GM19468 (cell line): Measurements from ENCODE around the gene AMN.
"Not testable (repeated sequence)": the region's sequence is repeated elsewhere in the genome, so short reads cannot be mapped to it uniquely, and the experiment has no call there.

Source experiments
- ATAC-seq: cut with Tn5 transposase; IDR thresholded peaks from one replicate; pipeline ENCODE4 v1.9.1; 2021; ENCODE audit warnings: mild to moderate bottlenecking, moderate library complexity, moderate number of reproducible peaks; ENCODE audit not compliant: unreplicated experiment; ENCODE audit errors: extremely low read depth

The AMN gene

GRCh38 chr14:102922490-102923200 lies at the start of gene AMN:
AMN (plus strand) TSS chr14:102922663; CDS start chr14:102922689, 26 bp downstream.
- ATAC-seq, result no peak

GRCh38 chr14:102873131-102873530 lies 49.3 kb upstream of the AMN start:
- no peak for ATAC-seq

GRCh38 chr14:102873546-102874061 lies 48.9 kb upstream of the AMN start:
- ATAC-seq, result no peak

- no peak for ATAC-seq
Measured at GRCh38 chr14:102875652-102876051, 46.8 kb upstream of the AMN start.

- ATAC-seq, result not testable (repeated sequence)
Measured at GRCh38 chr14:102877511-102877910, 45.0 kb upstream of the AMN start.

GRCh38 chr14:102878174-102878969 lies 44.1 kb upstream of the AMN start:
- no peak for ATAC-seq

GRCh38 chr14:102878970-102879460 lies 43.4 kb upstream of the AMN start:
- no peak for ATAC-seq

- no peak for ATAC-seq
Measured at GRCh38 chr14:102882226-102882906, 40.1 kb upstream of the AMN start.

- no peak for ATAC-seq
Measured at GRCh38 chr14:102883089-102883541, 39.3 kb upstream of the AMN start.

- no peak for ATAC-seq
Measured at GRCh38 chr14:102883554-102883953, 38.9 kb upstream of the AMN start.

GRCh38 chr14:102885737-102886447 lies 36.6 kb upstream of the AMN start:
- no peak for ATAC-seq

GRCh38 chr14:102888748-102889147 lies 33.7 kb upstream of the AMN start:
- ATAC-seq, result no peak

- ATAC-seq, result no peak
Measured at GRCh38 chr14:102889615-102890014, 32.8 kb upstream of the AMN start.

GRCh38 chr14:102891111-102891510 lies 31.4 kb upstream of the AMN start:
- no peak for ATAC-seq

GRCh38 chr14:102891556-102891955 lies 30.9 kb upstream of the AMN start:
- ATAC-seq, result no peak

GRCh38 chr14:102892651-102893050 lies 29.8 kb upstream of the AMN start:
- ATAC-seq, result no peak

- ATAC-seq, result no peak
Measured at GRCh38 chr14:102893452-102893851, 29.0 kb upstream of the AMN start.

- ATAC-seq, result not testable (repeated sequence)
Measured at GRCh38 chr14:102896735-102897134, 25.7 kb upstream of the AMN start.

- no peak for ATAC-seq
Measured at GRCh38 chr14:102897299-102898027, 25.0 kb upstream of the AMN start.
